Measurements from ENCODE around the gene ATP13A3. TPM values are rescaled to one million over a fixed set of nuclear protein-coding genes. Genes with fewer than 3 reads are reported as not detected.
"Not testable (repeated sequence)": the region's sequence is repeated elsewhere in the genome, so short reads cannot be mapped to it uniquely, and the experiment has no call there.

Gene ATP13A3
- total RNA-seq, 1 donor from 2014 or later = 74.6 TPM

DNA sequence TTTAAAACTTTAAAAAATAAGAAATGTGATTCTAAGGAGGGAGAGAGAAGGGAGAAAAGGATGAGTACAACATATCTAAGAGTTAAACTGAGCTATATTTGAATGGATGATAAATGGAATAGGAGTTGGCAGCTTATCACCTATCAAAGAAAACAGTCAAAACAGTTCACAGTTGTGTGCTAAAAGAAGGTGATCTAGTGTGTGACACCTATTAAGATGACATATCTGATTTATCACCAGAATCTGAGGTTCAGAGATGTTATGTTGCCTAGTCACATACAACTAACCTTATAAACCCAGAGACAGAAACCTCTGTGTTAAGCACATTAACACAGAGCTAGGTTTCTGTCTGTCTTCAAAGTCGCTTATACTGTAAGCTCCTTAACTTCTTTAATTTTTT, 3.0 kb downstream of the ATP13A3 start:
- Mint-ChIP-seq H3K4me1 (peaks cover 41% of the 10 kb centered on the region), H3K36me3 (ENCODE audit: low read depth) (peaks cover 3% of the 10 kb centered on the region), H3K9me3 (peaks cover 4% of the 10 kb centered on the region), H3K4me3 (no peak overlapping the region), H3K27ac (ENCODE audit: unreplicated experiment) (no peak overlapping the region), H3K27me3 (ENCODE audit: low read depth) (no peaks in the 10 kb centered on the region)
- TF ChIP-seq, protein P1, sequence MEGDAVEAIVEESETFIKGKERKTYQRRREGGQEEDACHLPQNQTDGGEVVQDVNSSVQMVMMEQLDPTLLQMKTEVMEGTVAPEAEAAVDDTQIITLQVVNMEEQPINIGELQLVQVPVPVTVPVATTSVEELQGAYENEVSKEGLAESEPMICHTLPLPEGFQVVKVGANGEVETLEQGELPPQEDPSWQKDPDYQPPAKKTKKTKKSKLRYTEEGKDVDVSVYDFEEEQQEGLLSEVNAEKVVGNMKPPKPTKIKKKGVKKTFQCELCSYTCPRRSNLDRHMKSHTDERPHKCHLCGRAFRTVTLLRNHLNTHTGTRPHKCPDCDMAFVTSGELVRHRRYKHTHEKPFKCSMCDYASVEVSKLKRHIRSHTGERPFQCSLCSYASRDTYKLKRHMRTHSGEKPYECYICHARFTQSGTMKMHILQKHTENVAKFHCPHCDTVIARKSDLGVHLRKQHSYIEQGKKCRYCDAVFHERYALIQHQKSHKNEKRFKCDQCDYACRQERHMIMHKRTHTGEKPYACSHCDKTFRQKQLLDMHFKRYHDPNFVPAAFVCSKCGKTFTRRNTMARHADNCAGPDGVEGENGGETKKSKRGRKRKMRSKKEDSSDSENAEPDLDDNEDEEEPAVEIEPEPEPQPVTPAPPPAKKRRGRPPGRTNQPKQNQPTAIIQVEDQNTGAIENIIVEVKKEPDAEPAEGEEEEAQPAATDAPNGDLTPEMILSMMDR (conservative IDR thresholded peaks at IDR 0.05) = no peak
- no peak for DNase-seq (ENCODE audit: low read depth, low spot score)

DNA sequence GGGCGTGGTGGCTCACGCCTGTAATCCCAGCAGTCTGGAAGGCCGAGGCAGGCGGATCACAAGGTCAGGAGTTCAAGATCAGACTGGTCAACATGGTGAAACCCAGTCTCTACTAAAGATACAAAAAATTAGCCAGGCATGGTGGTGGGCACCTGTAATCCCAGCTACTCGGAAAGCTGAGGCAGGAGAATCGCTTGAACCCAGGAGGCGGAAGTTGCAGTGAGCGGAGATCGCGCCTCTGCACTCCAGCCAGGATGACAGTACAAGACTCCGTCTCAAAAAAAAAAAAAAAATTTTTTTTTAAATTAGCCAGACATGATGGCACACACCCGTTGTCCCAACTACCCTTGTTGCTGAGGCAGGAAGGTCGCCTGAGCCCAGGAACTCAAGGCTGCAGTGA, 4.0 kb downstream of the ATP13A3 start:
- H3K9me3 Mint-ChIP-seq; H3K27me3 Mint-ChIP-seq (ENCODE audit: low read depth); DNase-seq (ENCODE audit: low read depth, low spot score); H3K27ac Mint-ChIP-seq (ENCODE audit: unreplicated experiment); H3K36me3 Mint-ChIP-seq (ENCODE audit: low read depth): not testable (repeated sequence)
- Mint-ChIP-seq H3K4me1 (peaks cover 41% of the 10 kb centered on the region), H3K4me3 (peak overlapping the region; percentile 72)

DNA sequence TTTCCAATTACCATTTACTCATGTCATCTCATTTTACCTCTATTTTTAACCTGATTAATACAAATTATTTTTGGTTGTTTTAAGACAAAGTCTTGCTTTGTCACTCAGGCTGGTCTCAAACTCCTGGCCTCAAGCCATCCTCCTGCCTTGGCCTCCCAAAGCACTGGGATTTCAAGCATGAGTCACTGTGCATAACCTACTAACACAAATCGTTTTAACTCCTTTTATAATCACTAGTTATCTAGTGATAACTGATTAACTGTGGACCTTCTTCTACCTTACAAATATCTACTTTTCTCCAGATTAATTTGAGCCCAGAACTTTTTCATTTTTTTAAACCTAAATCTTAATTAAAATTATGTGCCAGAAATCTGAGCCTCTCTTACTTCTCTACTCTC, 4.6 kb downstream of the ATP13A3 start:
- Mint-ChIP-seq H3K36me3 (ENCODE audit: low read depth) (peaks cover 3% of the 10 kb centered on the region), H3K27ac (ENCODE audit: unreplicated experiment) (no peak overlapping the region), H3K4me1 (peaks cover 41% of the 10 kb centered on the region), H3K4me3 (peak overlapping the region; percentile 72), H3K9me3 (no peaks in the 10 kb centered on the region), H3K27me3 (ENCODE audit: low read depth) (no peaks in the 10 kb centered on the region)
- DNase-seq (ENCODE audit: low read depth, low spot score) = no peak
- TF ChIP-seq, protein P1 (conservative IDR thresholded peaks at IDR 0.05) = no peak

DNA sequence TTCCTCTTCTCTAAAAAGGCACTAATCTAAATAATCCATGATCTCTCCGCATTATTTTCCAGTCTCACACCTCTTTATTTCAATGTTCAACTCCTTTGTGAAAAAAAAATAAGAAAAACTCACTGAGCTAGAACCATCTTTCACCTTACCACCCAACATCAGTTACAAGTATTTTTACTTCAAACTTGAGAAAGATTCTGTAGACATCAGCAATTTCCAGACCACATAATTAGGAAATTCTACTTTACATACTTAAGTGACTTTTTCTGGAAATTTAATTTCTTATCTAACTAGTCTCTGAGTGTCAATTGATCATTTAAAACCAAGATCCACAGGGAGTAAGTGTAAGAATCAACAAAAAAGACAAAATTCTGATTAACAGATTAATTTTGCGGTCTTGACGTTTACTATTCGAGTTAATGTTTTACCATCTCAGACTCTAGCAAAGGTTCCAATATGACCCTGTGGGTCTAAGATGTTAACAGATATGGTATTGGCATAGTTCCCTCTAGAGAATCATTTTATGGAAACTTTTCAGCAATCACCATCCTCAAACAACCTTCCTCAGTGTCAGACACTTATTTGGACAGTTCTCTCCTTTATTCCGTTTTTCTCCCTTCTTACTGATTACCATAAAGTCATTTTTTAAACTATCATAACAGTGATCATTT, 5.1 kb downstream of the ATP13A3 start:
- TF ChIP-seq, protein P1 (conservative IDR thresholded peaks at IDR 0.05) = no peak
- Mint-ChIP-seq H3K27me3 (ENCODE audit: low read depth) (no peaks in the 10 kb centered on the region), H3K4me1 (peaks cover 41% of the 10 kb centered on the region), H3K36me3 (ENCODE audit: low read depth) (peaks cover 3% of the 10 kb centered on the region), H3K9me3 (no peaks in the 10 kb centered on the region), H3K27ac (ENCODE audit: unreplicated experiment) (no peak overlapping the region), H3K4me3 (no peak overlapping the region)
- DNase-seq (ENCODE audit: low read depth, low spot score) = no peak

DNA sequence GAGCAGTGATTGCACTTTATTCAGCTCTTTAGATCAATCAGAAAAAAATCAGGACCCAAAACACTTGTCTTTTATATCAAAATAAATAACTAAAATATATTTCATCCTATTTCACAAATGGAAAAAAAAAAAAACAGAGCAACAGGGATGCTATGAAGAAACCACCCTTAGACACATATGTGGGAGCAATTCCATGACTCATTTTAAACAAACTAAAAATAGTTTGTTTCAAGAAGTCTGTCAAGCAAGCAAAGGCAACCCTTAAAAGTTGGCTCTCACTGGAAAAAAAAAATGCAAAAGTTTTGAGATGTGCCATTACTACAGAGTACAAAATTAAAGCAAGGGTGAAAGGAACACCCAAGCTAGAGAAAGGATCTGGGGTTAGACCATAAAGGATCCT, 5.7 kb downstream of the ATP13A3 start:
- Mint-ChIP-seq H3K27me3 (ENCODE audit: low read depth) (no peaks in the 10 kb centered on the region), H3K36me3 (ENCODE audit: low read depth) (peaks cover 3% of the 10 kb centered on the region), H3K4me1 (peaks cover 41% of the 10 kb centered on the region), H3K9me3 (no peaks in the 10 kb centered on the region), H3K27ac (ENCODE audit: unreplicated experiment) (no peak overlapping the region), H3K4me3 (no peak overlapping the region)
- TF ChIP-seq, protein P1 (conservative IDR thresholded peaks at IDR 0.05) = no peak
- no peak for DNase-seq (ENCODE audit: low read depth, low spot score)

DNA sequence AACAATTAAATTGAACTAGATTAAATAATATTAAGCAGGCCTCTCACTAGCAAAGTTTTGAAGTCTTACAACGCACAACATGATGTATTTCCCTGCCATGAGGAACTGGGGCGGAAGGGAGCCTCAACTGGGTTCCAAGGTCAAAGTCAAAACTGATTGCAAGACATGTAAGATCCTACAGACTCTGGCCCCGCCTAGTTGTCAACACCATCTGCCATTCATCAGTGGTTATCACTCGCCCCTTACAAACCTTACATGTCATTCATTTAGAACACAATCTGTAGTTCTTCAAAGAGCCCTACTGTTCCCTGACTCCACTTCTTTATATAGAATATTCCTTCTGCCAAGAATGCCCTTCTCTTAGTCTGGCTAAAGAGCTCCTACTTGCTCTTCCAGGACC, 10.0 kb downstream of the ATP13A3 start:
- H3K9me3 Mint-ChIP-seq = no peaks in the 10 kb centered on the region
- no peak for DNase-seq (ENCODE audit: low read depth, low spot score)

More for the DNA sequence above, 10.0 kb downstream of the ATP13A3 start:
- Mint-ChIP-seq H3K27ac (ENCODE audit: unreplicated experiment) (no peak overlapping the region), H3K36me3 (ENCODE audit: low read depth) (no peaks in the 10 kb centered on the region), H3K4me3 (no peak overlapping the region), H3K4me1 (peaks cover 26% of the 10 kb centered on the region), H3K27me3 (ENCODE audit: low read depth) (no peaks in the 10 kb centered on the region)
- TF ChIP-seq, protein P1 (conservative IDR thresholded peaks at IDR 0.05) = no peak
